ENCODE measurements around the gene TSTD2.
"Not testable (repeated sequence)": the region's sequence is repeated elsewhere in the genome, so short reads cannot be mapped to it uniquely, and the experiment has no call there.

- TF ChIP-seq CTCF (IDR thresholded peaks at IDR 0.05; ENCODE audit: poor library complexity, severe bottlenecking); POLR2AphosphoS5 (IDR thresholded peaks at IDR 0.05); REST (IDR thresholded peaks at IDR 0.05; ENCODE audit: borderline replicate concordance); EP300 (conservative IDR thresholded peaks at IDR 0.05; ENCODE audit: poor library complexity, severe bottlenecking); TAF1 (IDR thresholded peaks at IDR 0.05; ENCODE audit: low read depth): not testable (repeated sequence)
Measured at GRCh38 chr9:97581590-97581989, 51.6 kb downstream of the TSTD2 start.

Data from neural cell (in vitro differentiated cells).